Glutamatergic neuron (in vitro differentiated cells): ENCODE data around the gene ATRN. TPM values are rescaled to one million over a fixed set of nuclear protein-coding genes. Genes with fewer than 3 reads are reported as not detected.

Experiments used
- DNase-seq: peaks from one replicate; pipeline ENCODE4 v3.0.0; 2022
- H3K27ac Mint-ChIP-seq: one replicate; pipeline ENCODE4 v1.8.0; 2020; ENCODE audit warnings: mild to moderate bottlenecking, mixed read lengths, inconsistent platforms; ENCODE audit not compliant: unreplicated experiment
- H3K27me3 Mint-ChIP-seq: one replicate; pipeline ENCODE4 v1.8.0; 2020; ENCODE audit warnings: mild to moderate bottlenecking, moderate library complexity, mixed read lengths, inconsistent platforms; ENCODE audit not compliant: unreplicated experiment
- H3K36me3 Mint-ChIP-seq: one replicate; pipeline ENCODE4 v1.8.0; 2020; ENCODE audit warnings: mild to moderate bottlenecking, mixed read lengths, inconsistent platforms; ENCODE audit not compliant: unreplicated experiment
- H3K4me1 Mint-ChIP-seq: one replicate; pipeline ENCODE4 v1.8.0; 2020; ENCODE audit warnings: mild to moderate bottlenecking, low read depth, mixed read lengths, inconsistent platforms; ENCODE audit not compliant: unreplicated experiment
- H3K4me3 Mint-ChIP-seq: one replicate; pipeline ENCODE4 v1.8.0; 2020; ENCODE audit warnings: mild to moderate bottlenecking, mixed read lengths, inconsistent platforms; ENCODE audit not compliant: unreplicated experiment
- H3K9me3 Mint-ChIP-seq: one replicate; pipeline ENCODE4 v1.8.0; 2020; ENCODE audit warnings: mild to moderate bottlenecking, moderate library complexity, mixed read lengths, inconsistent platforms; ENCODE audit not compliant: unreplicated experiment
- total RNA-seq: library from RNA; stranded (reverse); fragmentation: NEBNext Ultra II Directional; extraction: Animal tissue kit (Norgen Biotek cat#: 25700); gene quantifications from one replicate; pipeline ENCODE4 v1.2.1, GENCODE V29; 2021; ENCODE audit not compliant: unreplicated experiment
- TF ChIP-seq, protein P1 (sequence below): fragments of 200-600 bp; sonication (generic); IDR thresholded peaks from one replicate; pipeline ENCODE4 v1.5.0; 2021; ENCODE audit not compliant: partially characterized antibody, unreplicated experiment

ATRN gene
- total RNA-seq, 1 donor from 2014 or later = 31.1 TPM

GRCh38 chr20:3577366-3577765 lies 106.5 kb downstream of the ATRN start:
- peaks cover 2% of the 10 kb centered on the region for H3K9me3 Mint-ChIP-seq
- no peak overlapping the region for H3K27ac Mint-ChIP-seq
- no peak overlapping the region for H3K4me3 Mint-ChIP-seq
- DNase-seq = no peak
- H3K27me3 Mint-ChIP-seq = peaks cover 3% of the 10 kb centered on the region
- no peaks in the 10 kb centered on the region for H3K36me3 Mint-ChIP-seq
- H3K4me1 Mint-ChIP-seq = peaks cover 7% of the 10 kb centered on the region
- TF ChIP-seq, protein P1, sequence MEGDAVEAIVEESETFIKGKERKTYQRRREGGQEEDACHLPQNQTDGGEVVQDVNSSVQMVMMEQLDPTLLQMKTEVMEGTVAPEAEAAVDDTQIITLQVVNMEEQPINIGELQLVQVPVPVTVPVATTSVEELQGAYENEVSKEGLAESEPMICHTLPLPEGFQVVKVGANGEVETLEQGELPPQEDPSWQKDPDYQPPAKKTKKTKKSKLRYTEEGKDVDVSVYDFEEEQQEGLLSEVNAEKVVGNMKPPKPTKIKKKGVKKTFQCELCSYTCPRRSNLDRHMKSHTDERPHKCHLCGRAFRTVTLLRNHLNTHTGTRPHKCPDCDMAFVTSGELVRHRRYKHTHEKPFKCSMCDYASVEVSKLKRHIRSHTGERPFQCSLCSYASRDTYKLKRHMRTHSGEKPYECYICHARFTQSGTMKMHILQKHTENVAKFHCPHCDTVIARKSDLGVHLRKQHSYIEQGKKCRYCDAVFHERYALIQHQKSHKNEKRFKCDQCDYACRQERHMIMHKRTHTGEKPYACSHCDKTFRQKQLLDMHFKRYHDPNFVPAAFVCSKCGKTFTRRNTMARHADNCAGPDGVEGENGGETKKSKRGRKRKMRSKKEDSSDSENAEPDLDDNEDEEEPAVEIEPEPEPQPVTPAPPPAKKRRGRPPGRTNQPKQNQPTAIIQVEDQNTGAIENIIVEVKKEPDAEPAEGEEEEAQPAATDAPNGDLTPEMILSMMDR = no peak

DNA sequence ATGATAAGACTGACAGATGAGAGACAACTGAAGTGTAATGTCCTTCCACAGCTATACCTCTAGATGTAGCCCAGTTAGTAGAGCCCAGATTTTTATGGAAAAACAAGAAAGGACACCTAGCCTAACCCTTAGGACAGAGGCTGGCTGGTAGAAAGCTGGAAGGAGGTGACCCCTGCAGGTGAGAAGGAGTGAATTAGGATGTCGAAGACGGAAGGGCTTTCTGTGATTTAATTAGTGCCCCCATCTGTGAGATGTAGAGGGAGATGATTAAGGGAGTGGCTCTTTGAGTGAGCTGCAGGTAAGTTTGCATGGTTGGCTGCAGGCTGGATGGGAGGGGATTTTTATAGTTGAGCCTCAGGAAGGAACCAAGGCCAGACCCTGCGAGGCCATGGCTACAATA lies 109.6 kb downstream of the ATRN start:
- H3K4me3 Mint-ChIP-seq = no peak overlapping the region
- no peak overlapping the region for H3K27ac Mint-ChIP-seq
- H3K27me3 Mint-ChIP-seq = peaks cover under 1% of the 10 kb centered on the region
- no peak for DNase-seq
- peaks cover 2% of the 10 kb centered on the region for H3K9me3 Mint-ChIP-seq
- H3K36me3 Mint-ChIP-seq = no peaks in the 10 kb centered on the region
- H3K4me1 Mint-ChIP-seq = peaks cover 7% of the 10 kb centered on the region
- TF ChIP-seq, protein P1 = no peak

DNA sequence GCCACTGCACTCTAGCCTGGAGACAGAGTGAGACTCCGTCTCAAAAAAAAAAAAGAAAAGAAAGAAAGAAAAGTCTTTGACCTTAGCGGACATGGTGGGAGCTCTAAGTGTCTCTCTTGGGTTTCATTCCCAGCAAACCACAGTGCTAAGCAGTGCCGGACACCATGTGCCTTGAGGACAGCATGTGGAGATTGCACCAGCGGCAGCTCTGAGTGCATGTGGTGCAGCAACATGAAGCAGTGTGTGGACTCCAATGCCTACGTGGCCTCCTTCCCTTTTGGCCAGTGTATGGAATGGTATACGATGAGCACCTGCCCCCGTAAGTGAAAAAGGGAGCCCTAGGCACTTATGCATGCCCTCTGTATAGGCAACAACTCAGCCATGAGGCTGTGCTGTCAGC lies 112.9 kb downstream of the ATRN start:
- TF ChIP-seq, protein P1 = no peak
- Mint-ChIP-seq H3K27ac (no peak overlapping the region), H3K4me1 (no peaks in the 10 kb centered on the region), H3K4me3 (no peak overlapping the region), H3K36me3 (peaks cover 12% of the 10 kb centered on the region), H3K9me3 (no peaks in the 10 kb centered on the region), H3K27me3 (peaks cover 2% of the 10 kb centered on the region)
- DNase-seq = no peak

- Mint-ChIP-seq H3K27ac (no peak overlapping the region), H3K4me1 (no peaks in the 10 kb centered on the region), H3K36me3 (peaks cover 12% of the 10 kb centered on the region), H3K27me3 (peaks cover 2% of the 10 kb centered on the region), H3K4me3 (no peak overlapping the region), H3K9me3 (no peaks in the 10 kb centered on the region)
- no peak for DNase-seq
- TF ChIP-seq, protein P1 = no peak
Measured at GRCh38 chr20:3586093-3586492, 115.3 kb downstream of the ATRN start.

GRCh38 chr20:3590164-3590563 lies 119.3 kb downstream of the ATRN start:
- Mint-ChIP-seq H3K4me3 (no peak overlapping the region), H3K36me3 (peaks cover 12% of the 10 kb centered on the region), H3K4me1 (no peaks in the 10 kb centered on the region), H3K9me3 (no peaks in the 10 kb centered on the region), H3K27ac (no peak overlapping the region), H3K27me3 (peaks cover 2% of the 10 kb centered on the region)
- TF ChIP-seq, protein P1 = no peak
- no peak for DNase-seq
